HG03342 (cell line): Measurements from ENCODE around the gene NKTR.

ENCODE experiments used
- ATAC-seq: cut with Tn5 transposase; IDR thresholded peaks from one replicate; pipeline ENCODE4 v1.9.1; 2021; ENCODE audit warnings: mild to moderate bottlenecking, moderate library complexity; ENCODE audit not compliant: unreplicated experiment

The NKTR gene

DNA sequence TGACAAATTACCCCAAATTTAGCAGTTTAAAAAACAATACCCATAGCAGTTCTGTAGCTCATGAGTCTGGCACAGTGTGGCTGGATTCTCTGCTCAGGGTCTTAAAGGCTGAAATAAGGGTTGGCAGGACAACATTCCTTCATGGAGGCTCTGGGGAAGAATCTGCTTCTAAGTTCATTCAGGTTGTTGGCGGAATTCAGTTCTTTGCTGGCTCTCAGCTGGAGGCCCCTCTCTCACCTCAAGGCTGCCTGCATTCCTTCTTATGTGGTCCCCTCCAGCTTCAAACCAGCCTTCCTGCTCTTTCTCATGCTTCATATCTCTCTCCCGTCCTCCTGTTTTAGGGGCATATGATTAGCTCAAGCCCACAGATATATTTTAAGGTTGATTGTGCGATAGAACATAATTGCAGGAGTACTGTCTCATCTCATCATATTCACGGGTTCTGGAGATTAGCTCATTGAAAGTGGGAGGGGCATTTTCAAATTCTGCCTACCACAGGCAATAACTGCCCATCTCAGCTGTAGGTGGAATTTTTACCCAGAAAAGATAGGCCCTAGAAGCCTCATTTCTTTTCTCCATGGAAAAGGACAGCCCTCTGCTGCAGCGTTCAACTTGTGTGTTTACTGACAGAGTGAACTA is 47.5 kb downstream of the NKTR start:
- ATAC-seq = no peak

DNA sequence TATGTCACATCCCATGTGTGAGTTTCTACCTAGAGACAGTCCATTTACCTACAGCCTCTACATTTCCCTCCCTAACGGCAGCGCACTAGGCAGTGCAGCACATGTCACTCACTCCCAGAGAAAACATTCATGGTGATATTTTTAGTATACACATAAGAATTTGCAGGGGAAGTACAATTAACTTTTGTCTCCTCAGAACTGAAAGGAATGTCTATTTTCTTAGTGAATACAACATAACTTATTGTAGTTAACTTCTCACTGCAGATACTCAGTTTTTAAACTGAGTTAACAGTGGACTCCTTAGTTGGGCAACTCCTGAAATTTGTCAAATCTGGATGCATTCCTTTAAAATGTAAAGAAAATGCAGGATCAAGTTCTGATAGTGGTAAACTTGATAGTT is 48.5 kb downstream of the NKTR start:
- no peak for ATAC-seq

DNA sequence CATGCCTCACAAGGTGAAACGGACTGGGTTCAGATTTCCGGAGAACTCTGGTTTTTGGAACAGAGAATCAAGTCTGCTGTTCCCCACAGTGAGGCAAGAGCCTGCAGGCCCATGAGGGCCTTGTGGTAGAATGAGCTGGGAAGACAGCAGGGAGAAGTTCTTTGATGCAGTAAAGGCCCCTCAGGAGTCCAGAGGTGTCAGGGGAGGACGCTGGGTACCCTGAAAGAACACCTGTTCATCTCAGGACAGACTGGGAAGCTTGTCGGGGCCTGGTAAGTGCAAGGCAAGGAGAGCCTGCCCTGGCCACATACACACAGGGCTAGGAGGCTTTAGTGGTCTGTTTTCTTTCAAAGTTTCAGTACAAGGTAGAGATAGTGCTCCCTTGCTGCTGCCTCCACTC is 49.3 kb downstream of the NKTR start:
- ATAC-seq = no peak

DNA sequence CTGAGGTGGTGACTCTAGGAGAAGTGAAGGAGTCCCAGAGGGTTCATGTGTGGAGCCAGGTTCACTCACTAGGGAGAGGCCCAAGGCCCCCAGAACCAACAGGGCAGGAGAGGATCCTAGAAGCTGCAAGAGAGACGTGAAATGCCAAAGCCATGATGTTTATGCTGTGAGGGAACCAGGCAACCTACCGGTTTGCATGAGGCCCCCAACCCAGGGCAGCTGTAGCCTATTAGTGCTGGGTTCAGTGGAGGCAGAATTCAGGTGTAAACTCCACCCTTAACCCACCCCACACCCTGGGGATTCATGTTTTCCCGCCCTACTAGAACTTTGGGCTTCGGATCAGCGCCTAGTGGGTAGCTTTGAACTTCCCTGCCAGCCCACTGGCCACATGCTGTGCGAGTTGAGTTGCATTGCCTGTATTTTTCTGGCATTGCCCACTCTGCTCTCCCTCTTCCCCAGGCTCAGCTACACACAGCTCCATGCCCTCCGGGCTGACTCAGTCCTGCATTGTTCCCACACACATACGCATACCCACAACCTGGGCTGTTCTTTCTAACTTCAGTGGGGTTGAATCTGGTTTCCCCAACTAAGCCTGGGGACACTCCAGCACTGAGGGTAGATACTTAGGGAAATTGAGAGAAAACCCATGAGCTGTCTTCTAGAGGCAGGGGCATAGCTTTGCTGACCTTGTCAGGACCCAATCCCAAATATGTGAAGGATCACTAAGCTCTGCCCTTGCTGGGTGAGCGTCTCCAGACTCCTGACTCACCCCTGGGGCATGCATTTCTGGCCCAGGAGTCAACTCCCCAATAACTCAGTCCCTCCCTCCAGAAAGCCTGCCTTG is 51.0 kb downstream of the NKTR start:
- no peak for ATAC-seq

DNA sequence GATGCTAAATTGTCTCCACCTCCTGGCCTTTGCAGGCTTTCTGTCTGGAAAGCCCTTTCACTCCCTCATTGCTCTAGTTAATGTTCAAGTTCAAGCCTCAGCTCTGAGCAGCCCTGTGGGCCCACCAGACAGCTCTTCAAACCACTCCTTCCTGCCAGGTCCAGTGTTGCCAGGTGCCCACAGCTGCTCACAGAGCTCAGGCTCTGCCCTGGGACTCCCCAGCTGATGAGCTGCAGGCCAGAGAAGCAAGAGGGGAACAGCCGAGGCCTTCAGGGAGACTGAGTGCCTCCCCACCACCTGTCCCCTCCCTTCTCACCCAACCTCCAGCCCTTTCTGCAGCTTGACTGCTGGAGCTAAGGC is 51.7 kb downstream of the NKTR start:
- peak; percentile 14 for ATAC-seq

DNA sequence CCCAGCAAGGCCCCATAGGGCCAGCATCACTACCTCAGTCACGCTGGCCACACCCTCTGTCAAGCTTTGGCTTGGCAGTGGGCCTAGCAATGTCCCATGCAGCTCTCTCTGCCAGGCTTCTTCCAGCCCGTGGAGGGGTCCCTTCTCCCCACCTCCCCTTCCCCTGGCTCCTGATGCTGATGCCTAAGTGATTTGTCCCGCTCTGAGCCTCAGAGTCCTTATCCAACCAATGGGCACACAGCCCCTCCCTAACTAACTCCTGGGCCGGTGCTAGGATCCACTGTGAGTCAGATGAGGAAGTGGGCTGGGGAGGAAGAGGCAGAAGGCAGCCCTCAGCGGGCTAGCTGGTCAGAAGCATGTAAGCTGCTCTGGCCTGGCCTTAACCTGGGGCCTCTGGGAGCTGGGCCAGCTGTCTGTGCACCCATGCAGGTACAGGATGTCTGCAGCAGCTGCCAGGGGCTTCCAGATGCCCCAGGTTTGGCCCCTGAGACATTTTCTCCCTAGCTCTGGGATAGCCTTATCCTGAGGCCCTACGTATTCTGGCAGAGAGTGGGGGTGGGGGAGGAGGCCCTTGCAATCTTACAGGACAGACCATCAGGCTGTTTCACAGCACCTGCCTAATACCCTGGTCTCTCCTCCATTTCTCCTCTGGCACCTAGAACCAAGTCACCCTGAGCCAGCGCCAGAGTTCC is 52.3 kb downstream of the NKTR start:
- ATAC-seq = peak; percentile 60

DNA sequence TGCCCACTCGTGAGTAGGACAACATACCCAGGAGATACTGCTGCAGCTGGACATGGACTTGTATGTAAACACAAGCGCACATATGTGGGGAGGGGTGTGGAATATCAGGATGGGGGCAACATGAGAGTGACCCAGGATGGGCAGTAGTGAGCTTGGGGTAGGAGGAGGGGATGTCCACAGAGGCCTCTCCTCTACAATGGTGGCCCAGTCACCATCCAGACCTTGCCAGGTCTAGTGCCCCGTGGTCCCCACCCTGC is 52.7 kb downstream of the NKTR start:
- ATAC-seq = no peak

DNA sequence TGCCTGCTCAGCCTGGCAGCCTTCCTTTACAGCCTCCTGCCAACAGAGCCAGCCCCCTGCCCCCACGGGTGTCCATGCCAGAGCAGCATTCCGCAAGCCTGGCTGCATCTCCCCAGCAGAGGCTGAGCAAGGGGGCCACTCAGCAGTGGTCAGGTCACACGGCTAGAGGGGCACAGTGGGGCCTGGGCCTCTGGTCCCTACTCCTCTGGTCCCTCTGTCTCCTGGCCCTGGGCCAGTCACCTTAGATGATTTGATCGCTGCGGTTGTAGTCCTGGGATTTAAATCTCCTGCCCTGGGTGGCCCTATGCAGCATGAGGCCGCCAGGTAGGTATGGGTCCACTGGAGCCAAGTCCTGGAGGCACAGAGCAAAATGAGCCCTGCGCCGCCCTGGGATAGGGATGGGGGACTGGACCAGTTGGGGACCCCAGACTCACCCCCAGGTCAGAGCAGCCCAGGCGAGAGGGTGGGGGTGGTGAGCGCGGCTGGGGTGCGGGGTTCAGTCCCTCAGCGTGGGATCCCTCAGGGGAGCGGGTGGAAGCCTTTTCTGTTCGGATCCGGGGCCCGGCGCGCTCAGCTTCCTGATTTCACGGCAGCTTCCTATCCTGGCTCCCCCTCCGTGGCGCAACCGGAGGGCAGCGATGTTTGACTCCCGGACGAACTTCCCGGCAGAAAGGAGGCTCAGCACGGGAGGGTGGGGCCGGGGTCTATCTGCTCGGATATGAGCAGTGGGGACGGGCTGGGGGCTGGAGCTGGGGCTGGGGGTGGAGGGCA is 53.3 kb downstream of the NKTR start, which contains the start of gene ZBTB47:
TSS of gene ZBTB47 (plus strand) at position 138 of the 771 bp plus-strand sequence. CDS start 4,659 bp downstream, outside the sequence.
- no peak for ATAC-seq

DNA sequence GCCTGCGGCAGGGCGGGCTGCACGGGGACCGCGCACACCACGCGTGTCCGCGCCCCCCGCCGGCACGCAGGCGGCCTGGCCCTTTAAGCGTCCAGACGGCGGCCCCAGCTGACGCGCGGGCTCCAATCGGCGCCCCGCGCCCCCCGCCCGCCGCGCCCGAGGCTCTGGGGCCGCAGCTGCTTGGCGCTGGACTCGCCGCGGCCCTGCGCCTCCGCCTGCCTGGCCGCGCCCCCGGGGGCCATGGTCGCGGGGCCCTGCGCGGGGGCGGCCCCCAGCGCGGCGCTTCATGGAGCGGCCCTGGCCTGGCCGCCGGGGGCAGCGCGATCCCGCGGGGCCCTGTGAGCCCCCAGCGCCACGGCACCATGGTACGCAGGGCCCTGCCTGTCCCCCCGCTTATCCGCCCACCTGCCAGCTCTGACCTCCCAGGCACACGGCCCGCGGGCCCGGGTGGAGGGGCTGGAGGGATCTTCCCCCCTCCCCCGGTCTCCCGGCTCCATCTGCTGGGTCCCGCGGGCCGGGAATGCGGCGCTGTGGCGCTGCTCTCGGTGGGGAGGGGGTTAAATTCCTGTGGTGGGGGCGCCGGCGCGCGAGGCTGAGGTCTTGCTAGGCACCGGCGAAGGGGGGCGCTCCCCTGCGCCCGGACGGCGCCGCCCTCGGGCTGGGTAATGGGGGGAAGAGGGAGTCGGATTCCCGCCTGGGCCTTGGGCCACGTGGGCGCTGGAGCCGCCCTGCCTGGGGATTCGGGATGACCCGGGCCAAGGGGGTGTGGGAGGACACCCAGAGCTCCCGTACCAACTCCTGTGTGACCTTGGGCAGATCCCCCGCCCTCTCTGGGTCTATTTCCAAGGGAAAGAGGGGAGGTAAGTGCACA is 54.1 kb downstream of the NKTR start:
- ATAC-seq = no peak

DNA sequence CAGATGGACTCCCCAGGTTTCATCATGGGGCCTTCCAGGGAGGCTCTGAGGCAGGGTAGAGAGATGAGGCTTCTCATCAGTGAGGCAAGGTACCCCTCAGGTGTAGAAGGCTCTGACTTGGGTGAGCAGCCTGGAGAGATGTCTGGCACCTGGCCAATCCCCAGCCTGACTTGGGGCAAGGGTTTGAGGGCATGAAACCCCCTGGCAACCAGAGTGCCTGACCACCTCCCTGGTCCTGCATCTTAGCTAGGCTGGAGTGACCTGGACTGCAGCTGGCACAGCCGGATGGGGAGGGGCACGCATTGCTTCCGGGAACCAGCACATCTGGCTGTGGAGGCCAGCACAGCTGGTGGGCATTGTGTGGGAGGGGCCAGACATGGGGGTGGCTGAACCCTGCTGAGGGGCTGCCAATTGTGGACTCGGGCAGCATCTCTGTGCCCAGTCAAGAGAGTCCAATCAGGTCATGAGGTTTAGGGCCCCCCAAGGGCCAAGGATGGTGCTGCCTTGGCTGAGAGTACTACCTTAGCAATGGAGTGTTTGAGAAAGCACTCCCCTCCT is 54.9 kb downstream of the NKTR start:
- ATAC-seq = no peak

DNA sequence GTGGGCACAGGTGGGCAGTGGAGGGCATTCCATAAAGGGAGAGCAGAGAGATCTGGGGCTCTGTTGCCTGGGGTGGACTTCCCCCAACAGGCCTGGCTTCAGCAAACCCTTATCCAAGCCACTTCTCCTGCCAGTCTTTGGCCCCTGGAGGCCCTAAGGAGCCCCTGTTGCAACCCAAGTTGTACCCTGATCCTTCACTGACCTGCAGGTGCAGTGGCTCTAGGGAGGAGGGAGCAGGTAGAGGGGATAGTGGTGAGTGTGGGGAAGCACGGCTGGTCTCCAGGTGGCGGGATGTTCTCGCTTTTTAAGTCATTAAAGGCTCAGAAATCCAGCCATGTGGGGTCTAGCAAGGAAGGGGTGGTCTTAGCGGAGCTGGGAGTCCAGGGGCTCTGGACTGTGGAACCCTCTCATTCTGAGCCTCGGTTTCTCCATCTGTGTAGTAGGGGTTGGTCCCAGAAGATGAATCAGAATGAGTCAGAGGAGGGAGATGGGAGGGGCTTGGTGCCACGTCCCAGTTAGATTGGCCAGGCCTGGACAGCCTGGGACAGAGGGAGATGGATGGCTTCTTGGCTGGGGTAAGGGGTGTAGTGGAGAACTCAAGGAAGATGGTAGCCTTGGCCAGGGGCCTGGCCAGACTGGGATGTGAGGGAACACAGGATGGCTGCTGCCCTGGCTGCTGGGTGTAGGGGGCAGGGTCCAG is 55.6 kb downstream of the NKTR start:
- no peak for ATAC-seq

DNA sequence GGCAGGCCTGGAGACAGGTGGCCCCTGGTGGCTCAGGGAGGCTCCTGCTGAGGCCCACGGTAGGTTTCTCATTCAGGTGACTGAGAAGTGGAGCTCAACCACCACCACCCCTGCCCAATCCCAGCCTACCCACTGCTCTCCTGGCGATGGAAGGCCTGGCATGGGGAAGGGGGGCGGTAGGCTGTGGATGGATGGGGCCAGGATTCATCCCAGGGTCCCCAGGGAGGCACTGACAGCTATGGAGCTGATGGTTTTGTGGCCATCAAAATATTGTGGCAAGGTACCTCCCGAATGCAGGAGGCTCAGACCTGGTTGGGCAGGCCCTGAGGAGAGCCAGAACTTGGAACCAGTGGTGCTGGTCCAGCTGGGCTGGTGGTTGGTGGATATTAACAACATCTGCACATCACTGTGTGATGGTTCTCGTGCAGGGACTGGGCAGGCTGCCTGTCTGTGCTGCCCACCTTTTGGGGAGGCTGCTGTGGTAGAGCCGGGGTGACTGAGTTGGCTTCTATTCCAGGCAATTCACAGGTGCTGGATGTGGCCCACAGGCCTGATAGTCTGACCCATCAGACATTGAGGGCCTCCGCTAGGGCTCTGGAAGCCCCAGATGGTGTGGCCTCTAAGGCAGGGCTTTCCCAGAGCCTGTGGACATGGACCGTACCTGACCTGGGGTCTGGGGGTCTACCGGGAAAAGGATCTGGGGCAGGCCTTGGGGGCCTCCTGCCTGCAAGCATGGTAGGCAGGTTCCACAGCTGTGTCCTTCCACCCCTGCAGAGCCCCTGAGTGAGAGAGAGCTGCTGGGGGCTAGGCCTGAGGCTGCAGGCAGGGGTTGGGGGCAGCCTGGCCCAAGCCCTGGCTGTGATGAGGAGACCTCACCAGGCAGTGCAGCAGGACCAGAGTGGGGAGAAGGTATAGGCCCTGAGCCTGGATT is 56.5 kb downstream of the NKTR start:
- ATAC-seq = no peak

DNA sequence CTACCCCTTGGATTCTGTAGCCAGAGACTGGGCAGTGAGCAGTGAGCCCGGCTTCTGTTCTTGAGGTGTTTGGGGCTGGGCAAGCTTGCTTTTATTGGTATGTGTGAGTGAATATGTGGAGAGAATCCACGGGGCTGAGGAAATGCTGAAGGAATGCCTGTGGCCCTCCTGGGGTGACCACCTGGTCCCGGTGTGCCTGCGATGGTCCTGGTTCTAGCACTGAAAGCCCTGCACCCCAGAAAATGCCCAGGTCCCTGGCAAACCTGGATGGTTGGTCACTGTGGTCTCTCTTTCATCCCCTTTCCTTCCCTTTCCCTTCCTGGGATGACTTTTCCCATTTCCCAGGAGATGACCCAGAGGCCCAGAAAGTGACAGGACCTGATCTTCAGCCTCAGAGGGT is 57.2 kb downstream of the NKTR start:
- ATAC-seq = no peak

DNA sequence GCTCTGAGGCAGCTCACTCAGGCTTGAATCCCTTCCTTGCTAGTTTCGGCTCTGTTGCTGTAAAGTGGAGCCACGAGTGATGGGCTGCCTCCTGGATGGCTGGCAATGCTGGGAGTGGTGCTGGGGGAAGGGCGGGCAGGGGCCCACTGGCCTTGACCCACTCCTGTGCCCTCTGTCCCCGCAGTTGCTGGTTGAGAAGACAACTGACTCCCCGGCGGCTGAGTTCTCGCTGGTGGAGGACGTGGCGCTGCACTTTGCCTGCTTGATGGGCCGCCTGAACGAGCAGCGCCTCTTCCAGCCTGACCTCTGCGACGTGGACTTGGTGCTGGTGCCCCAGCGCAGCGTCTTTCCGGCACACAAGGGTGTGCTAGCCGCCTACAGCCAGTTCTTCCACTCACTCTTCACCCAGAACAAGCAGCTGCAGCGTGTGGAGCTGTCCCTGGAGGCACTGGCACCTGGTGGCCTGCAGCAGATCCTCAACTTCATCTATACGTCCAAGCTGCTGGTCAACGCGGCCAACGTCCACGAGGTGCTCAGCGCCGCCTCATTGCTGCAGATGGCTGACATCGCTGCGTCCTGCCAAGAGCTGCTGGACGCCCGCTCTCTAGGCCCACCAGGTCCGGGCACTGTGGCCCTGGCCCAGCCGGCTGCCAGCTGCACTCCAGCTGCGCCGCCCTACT is 57.7 kb downstream of the NKTR start:
- no peak for ATAC-seq

DNA sequence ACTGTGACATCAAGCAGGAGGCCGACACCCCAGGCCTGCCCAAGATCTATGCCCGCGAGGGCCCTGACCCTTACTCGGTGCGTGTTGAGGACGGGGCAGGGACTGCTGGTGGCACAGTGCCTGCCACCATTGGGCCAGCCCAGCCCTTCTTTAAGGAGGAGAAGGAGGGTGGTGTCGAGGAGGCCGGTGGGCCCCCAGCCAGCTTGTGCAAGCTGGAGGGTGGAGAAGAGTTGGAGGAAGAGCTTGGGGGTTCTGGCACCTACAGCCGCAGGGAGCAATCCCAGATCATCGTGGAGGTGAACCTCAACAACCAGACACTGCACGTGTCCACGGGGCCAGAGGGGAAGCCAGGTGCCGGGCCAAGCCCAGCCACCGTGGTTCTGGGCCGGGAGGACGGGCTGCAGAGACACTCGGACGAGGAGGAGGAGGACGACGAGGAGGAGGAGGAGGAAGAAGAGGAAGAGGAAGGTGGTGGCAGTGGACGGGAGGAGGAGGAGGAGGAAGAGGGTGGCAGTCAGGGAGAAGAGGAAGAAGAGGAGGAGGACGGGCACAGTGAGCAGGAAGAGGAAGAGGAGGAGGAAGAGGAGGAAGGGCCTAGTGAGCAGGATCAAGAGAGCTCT is 58.4 kb downstream of the NKTR start:
- ATAC-seq = no peak

DNA sequence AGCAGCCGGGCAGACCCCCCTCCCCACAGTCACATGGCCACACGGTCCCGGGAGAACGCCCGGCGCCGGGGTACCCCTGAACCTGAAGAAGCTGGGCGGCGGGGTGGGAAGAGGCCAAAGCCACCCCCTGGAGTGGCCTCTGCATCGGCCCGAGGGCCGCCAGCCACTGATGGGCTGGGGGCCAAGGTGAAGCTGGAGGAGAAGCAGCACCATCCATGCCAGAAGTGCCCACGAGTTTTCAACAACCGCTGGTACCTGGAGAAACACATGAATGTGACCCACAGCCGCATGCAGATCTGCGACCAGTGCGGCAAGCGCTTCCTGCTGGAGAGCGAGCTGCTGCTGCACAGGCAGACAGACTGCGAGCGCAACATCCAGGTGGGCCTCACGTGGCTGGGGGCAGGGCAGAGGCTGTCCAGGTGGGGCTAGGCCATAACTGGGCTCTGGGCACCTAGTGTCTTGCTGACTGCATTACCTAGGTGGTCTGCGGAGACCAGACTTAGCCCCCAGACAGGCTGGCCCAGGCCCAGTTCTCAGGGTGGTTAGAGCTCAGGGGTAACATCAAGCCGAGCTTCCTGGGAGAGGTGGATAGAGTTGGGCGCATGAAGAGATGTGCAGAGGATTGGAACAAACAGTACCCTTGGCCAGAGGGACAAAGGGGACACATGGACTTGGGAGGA is 59.1 kb downstream of the NKTR start:
- ATAC-seq = no peak

DNA sequence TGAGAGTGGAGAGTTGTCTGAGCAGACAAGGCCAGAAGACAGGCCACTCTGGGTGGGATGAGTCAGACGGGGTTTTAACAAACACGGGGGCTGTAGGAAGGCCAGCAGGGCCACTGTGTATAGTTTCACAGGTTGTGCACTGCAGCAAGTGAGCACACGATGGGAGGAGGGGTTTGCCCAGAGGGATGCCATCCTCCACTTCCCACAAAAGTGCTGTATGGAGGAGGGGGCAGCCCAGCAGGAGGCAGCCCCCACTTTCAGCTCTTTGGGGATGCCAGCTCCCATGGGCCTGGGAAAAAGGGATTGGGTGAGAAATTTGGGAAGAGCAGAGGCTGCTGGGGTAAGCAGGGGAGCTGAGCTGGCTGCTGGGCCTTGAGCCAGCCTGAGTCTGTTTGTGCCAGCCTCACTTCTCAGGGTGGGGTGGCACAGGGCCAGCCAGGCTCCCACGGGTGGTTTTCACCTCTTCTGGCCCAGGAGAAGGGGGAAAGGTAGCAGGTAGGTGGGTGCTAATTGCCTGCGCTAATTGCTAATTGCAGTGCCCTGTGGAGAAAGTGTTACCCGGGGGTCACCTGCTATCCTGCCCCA is 59.7 kb downstream of the NKTR start:
- ATAC-seq = no peak
